ENCODE data around the gene PANK1.

DNA sequence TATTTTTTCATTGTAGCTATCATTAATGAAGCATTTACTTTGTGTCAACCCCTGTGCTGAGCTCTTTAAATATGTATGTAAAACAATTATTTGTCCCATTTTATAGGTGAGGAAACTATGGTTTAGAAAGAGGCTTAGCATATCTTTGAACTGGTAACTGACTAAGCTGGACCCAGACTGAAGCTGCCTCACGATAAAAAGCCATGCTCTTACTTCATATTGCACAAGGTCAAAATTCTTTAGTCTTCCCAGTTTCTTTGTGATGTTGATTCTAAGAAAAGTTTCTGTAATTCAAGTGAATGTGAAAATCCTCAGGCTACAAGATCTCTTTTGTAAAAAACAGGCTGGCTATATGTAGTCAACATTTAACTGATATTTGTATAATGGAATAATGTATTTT lies 63.0 kb downstream of the PANK1 start:
- TF ChIP-seq, protein P1, sequence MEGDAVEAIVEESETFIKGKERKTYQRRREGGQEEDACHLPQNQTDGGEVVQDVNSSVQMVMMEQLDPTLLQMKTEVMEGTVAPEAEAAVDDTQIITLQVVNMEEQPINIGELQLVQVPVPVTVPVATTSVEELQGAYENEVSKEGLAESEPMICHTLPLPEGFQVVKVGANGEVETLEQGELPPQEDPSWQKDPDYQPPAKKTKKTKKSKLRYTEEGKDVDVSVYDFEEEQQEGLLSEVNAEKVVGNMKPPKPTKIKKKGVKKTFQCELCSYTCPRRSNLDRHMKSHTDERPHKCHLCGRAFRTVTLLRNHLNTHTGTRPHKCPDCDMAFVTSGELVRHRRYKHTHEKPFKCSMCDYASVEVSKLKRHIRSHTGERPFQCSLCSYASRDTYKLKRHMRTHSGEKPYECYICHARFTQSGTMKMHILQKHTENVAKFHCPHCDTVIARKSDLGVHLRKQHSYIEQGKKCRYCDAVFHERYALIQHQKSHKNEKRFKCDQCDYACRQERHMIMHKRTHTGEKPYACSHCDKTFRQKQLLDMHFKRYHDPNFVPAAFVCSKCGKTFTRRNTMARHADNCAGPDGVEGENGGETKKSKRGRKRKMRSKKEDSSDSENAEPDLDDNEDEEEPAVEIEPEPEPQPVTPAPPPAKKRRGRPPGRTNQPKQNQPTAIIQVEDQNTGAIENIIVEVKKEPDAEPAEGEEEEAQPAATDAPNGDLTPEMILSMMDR (IDR thresholded peaks at IDR 0.05), result no peak
- TF ChIP-seq POLR2A (IDR thresholded peaks at IDR 0.05; ENCODE audit: low read depth) (no peak), POLR2AphosphoS5 (IDR thresholded peaks at IDR 0.05) (no peak)

Measured in esophagus muscularis mucosa (tissue), 3 donors.